A549 (cell line): ENCODE results near the gene RASGEF1C.

Experiments
- BCL3 ChIP-seq: fragments of >200 bp; sonication (Bioruptor Twin); formaldehyde crosslinking; IDR thresholded peaks from 3 replicates; pipeline ENCODE4 v1.6.1; 2016
- CHD2 ChIP-seq: fragments of 150-350 bp; IDR thresholded peaks from 2 replicates; pipeline ENCODE4 v1.6.1; 2014; ENCODE audit warnings: low read length; ENCODE audit not compliant: partially characterized antibody
- CTCF ChIP-seq: fragments of >200 bp; sonication (Bioruptor Twin); formaldehyde crosslinking; IDR thresholded peaks from 3 replicates; pipeline ENCODE4 v1.5.1; 2016
- EP300 ChIP-seq, 2 experiments: fragments of >200 bp; sonication (Bioruptor Twin); formaldehyde crosslinking; IDR thresholded peaks; 2 replicates in 1 of 2; 3 replicates in 1 of 2; pipeline ENCODE4 v1.6.1; 2016 to 2017
- FOXS1 ChIP-seq: fragments of 250-450 bp; sonication (Bioruptor Pico); IDR thresholded peaks from 2 replicates; pipeline ENCODE4 v1.5.0; 2020; ENCODE audit warnings: mild to moderate bottlenecking, moderate library complexity
- JUN ChIP-seq, 2 experiments: fragments of >200 bp; sonication (Bioruptor Twin); formaldehyde crosslinking; IDR thresholded peaks; 2 replicates in 1 of 2; 3 replicates in 1 of 2; pipeline ENCODE4 v1.6.1; 2016 to 2017
- NR3C1 ChIP-seq: fragments of >200 bp; sonication (Bioruptor Twin); formaldehyde crosslinking; IDR thresholded peaks from 3 replicates; pipeline ENCODE4 v1.6.1; 2017
- RAD21 ChIP-seq, 2 experiments: fragments of >200 bp in 1 of 2; sonication (Bioruptor Twin) in 1 of 2; formaldehyde crosslinking in 1 of 2; IDR thresholded peaks in 1 of 2; conservative IDR thresholded peaks in 1 of 2; 2 replicates in 1 of 2; 3 replicates in 1 of 2; pipeline ENCODE4 v1.6.1; 2012 to 2018; ENCODE audit warnings: inconsistent platforms in 1 of 2
- RARB ChIP-seq: fragments of 250-450 bp; sonication (Bioruptor Pico); IDR thresholded peaks from 2 replicates; pipeline ENCODE4 v1.8.0; 2021; ENCODE audit warnings: mild to moderate bottlenecking, moderate library complexity

GRCh38 chr5:180136630-180137381 lies 72.2 kb downstream of the RASGEF1C start:
- no peak for TF ChIP-seq RAD21 (conservative IDR thresholded peaks at IDR 0.05 in 1 of 2, IDR thresholded peaks at IDR 0.05 in 1 of 2)
- TF ChIP-seq JUN (IDR thresholded peaks at IDR 0.05): no peak
- no peak for TF ChIP-seq FOXS1
- TF ChIP-seq CHD2: no peak
- TF ChIP-seq CTCF: no peak
- TF ChIP-seq BCL3: no peak
- TF ChIP-seq NR3C1: no peak
- no peak for TF ChIP-seq EP300 (IDR thresholded peaks at IDR 0.05)
- no peak for TF ChIP-seq RARB (CRISPR knock-in tag)
